ENCODE measurements around the gene ARHGAP28.

ARHGAP28 gene

DNA sequence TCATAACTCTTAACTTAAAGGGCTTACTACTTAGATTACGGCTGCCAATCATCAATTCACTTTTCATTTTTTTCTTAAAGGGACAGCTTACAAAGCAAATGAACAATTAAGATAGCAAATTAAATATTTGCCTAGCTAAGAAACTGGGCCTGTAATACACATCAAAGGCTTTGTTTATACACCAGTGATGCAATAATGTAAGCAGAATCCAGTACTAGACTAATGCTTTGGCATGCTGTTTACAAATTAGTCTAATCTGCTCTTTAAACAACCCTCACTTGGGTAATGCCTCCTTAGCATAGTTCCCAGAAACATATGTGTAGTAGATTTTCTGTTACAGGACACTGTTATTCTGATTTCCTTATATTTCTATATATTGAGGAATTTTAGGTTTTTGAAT lies 105.8 kb downstream of the ARHGAP28 start:
- H3K18ac ChIP-seq (ENCODE audit: low read length), result no peak overlapping the region
- no peak for DNase-seq
- H3K79me2 ChIP-seq (ENCODE audit: control insufficient read depth, insufficient read depth, low read length, poor library complexity), result no peaks in the 10 kb centered on the region
- no peak overlapping the region for H2BK12ac ChIP-seq (ENCODE audit: low read length)
- no peak overlapping the region for H4K91ac ChIP-seq (ENCODE audit: low read depth, low read length)
- no peak overlapping the region for H2AFZ ChIP-seq (ENCODE audit: insufficient read depth, low read length, poor library complexity)
- no peak overlapping the region for H3K23ac ChIP-seq (ENCODE audit: low read length)
- H3K36me3 ChIP-seq (ENCODE audit: control insufficient read depth in 1 of 2, insufficient read depth in 2 of 2, low read length in 2 of 2), result peaks cover 2 to 3% of the 10 kb centered on the region in 2 experiments
- H4K12ac ChIP-seq (ENCODE audit: low read depth, low read length), result no peak overlapping the region
- no peaks in the 10 kb centered on the region for H3K9me3 ChIP-seq (ENCODE audit: insufficient read depth, low read depth, low read length)
- H3K9ac ChIP-seq (ENCODE audit: low read length), result no peak overlapping the region
- no peak overlapping the region for H3K4me2 ChIP-seq (ENCODE audit: low read length)
- no peak overlapping the region for H2AK5ac ChIP-seq (ENCODE audit: low read length)
- H4K8ac ChIP-seq (ENCODE audit: low read depth, low read length), result no peak overlapping the region
- H3K4me3 ChIP-seq (ENCODE audit: low read depth, low read length), result no peak overlapping the region
- H3K79me1 ChIP-seq (ENCODE audit: low read length), result no peaks in the 10 kb centered on the region
- no peak overlapping the region for H3K14ac ChIP-seq (ENCODE audit: low read length)
- H3K27me3 ChIP-seq (ENCODE audit: insufficient read depth, low read length), result no peaks in the 10 kb centered on the region
- H3K27ac ChIP-seq (ENCODE audit: low read depth, low read length), result no peak overlapping the region
- H2BK120ac ChIP-seq (ENCODE audit: insufficient read depth, low read length, poor library complexity), result no peak overlapping the region
- H3K4me1 ChIP-seq (ENCODE audit: control insufficient read depth in 1 of 2, insufficient read depth in 2 of 2, low read length in 2 of 2), result peaks cover 0 to 1% of the 10 kb centered on the region in 2 experiments
- no peak overlapping the region for H2BK5ac ChIP-seq (ENCODE audit: low read depth, low read length, poor library complexity)
- H3K4ac ChIP-seq (ENCODE audit: low read depth, low read length), result no peak overlapping the region
- no CpG with 5 or more reads among the region's 1 CpG for WGBS (ENCODE audit: extremely low coverage, insufficient coverage, insufficient read length)

DNA sequence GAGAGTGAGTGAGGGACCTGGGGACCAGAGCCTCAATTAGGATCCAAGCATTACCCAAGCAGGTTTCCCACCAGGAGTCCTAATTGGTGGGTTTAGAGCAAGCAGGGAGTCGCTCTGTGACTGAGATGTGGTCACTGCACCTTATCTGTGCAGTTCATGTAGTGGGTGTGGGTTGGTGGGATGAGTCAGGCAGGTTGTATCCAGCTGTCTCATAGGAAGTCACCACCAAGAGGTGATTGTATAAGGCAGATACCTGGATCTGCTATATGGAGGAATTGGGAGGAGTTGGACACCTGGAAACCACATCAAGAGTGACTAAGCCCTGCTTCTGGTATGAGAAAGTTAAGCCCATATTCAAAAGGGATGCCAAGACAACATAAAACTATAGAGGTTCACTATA lies 106.8 kb downstream of the ARHGAP28 start:
- no peak overlapping the region for H4K8ac ChIP-seq (ENCODE audit: low read depth, low read length)
- no peak overlapping the region for H2AFZ ChIP-seq (ENCODE audit: insufficient read depth, low read length, poor library complexity)
- no peak overlapping the region for H3K4ac ChIP-seq (ENCODE audit: low read depth, low read length)
- H3K9ac ChIP-seq (ENCODE audit: low read length), result no peak overlapping the region
- no peak overlapping the region for H3K23ac ChIP-seq (ENCODE audit: low read length)
- no peaks in the 10 kb centered on the region for H3K79me2 ChIP-seq (ENCODE audit: control insufficient read depth, insufficient read depth, low read length, poor library complexity)
- no peak overlapping the region for H4K91ac ChIP-seq (ENCODE audit: low read depth, low read length)
- no peak overlapping the region for H3K14ac ChIP-seq (ENCODE audit: low read length)
- H2AK5ac ChIP-seq (ENCODE audit: low read length), result no peak overlapping the region
- no peak overlapping the region for H3K4me3 ChIP-seq (ENCODE audit: low read depth, low read length)
- no peaks in the 10 kb centered on the region for H3K79me1 ChIP-seq (ENCODE audit: low read length)
- no peak overlapping the region for H3K27ac ChIP-seq (ENCODE audit: low read depth, low read length)
- H4K12ac ChIP-seq (ENCODE audit: low read depth, low read length), result no peak overlapping the region
- H3K27me3 ChIP-seq (ENCODE audit: insufficient read depth, low read length), result no peaks in the 10 kb centered on the region
- no peak overlapping the region for H2BK120ac ChIP-seq (ENCODE audit: insufficient read depth, low read length, poor library complexity)
- no peak overlapping the region for H2BK5ac ChIP-seq (ENCODE audit: low read depth, low read length, poor library complexity)
- H3K18ac ChIP-seq (ENCODE audit: low read length), result no peak overlapping the region
- H3K9me3 ChIP-seq (ENCODE audit: insufficient read depth, low read depth, low read length), result no peaks in the 10 kb centered on the region
- peak; percentile 28 to 46 for DNase-seq
- H3K4me1 ChIP-seq (ENCODE audit: control insufficient read depth in 1 of 2, insufficient read depth in 2 of 2, low read length in 2 of 2), result peaks cover 0 to 1% of the 10 kb centered on the region in 2 experiments
- WGBS (ENCODE audit: extremely low coverage, insufficient coverage, insufficient read length), result no CpG with 5 or more reads among the region's 1 CpG
- peaks cover 2 to 3% of the 10 kb centered on the region in 2 experiments for H3K36me3 ChIP-seq (ENCODE audit: control insufficient read depth in 1 of 2, insufficient read depth in 2 of 2, low read length in 2 of 2)
- H3K4me2 ChIP-seq (ENCODE audit: low read length), result no peak overlapping the region
- no peak overlapping the region for H2BK12ac ChIP-seq (ENCODE audit: low read length)

DNA sequence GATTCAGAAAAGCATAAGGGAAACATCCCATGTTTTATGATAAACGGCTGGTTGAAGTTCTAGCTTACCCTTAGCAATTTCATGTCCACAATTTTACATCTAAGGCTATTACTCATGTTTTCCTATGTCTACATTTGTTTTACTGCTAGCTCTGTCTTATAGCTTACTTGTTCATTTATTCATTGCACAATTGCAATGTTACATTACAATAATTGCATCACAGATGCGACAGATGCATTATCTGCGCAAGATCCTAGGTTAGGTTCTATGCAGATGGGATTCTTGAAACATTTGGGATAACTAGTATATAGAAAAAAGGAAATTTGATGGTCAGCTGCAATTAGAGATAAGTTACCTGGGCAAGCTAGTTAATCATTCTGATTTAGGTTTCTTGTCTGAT lies 108.4 kb downstream of the ARHGAP28 start:
- Histone ChIP-seq H2BK120ac (ENCODE audit: insufficient read depth, low read length, poor library complexity) (no peak overlapping the region), H3K4me3 (ENCODE audit: low read depth, low read length) (no peak overlapping the region), H3K79me2 (ENCODE audit: control insufficient read depth, insufficient read depth, low read length, poor library complexity) (no peaks in the 10 kb centered on the region), H2BK5ac (ENCODE audit: low read depth, low read length, poor library complexity) (no peak overlapping the region), H3K36me3 (ENCODE audit: control insufficient read depth in 1 of 2, insufficient read depth in 2 of 2, low read length in 2 of 2) (peaks cover 2 to 3% of the 10 kb centered on the region in 2 experiments), H4K8ac (ENCODE audit: low read depth, low read length) (no peak overlapping the region), H3K14ac (ENCODE audit: low read length) (no peak overlapping the region), H3K4me1 (ENCODE audit: control insufficient read depth in 1 of 2, insufficient read depth in 2 of 2, low read length in 2 of 2) (peaks cover 0 to 1% of the 10 kb centered on the region in 2 experiments), H4K12ac (ENCODE audit: low read depth, low read length) (no peak overlapping the region), H3K9me3 (ENCODE audit: insufficient read depth, low read depth, low read length) (no peaks in the 10 kb centered on the region), H2AFZ (ENCODE audit: insufficient read depth, low read length, poor library complexity) (no peak overlapping the region), H3K9ac (ENCODE audit: low read length) (no peak overlapping the region), H3K23ac (ENCODE audit: low read length) (no peak overlapping the region), H4K91ac (ENCODE audit: low read depth, low read length) (no peak overlapping the region), H2AK5ac (ENCODE audit: low read length) (no peak overlapping the region), H3K4me2 (ENCODE audit: low read length) (no peak overlapping the region), H3K79me1 (ENCODE audit: low read length) (no peaks in the 10 kb centered on the region), H3K27ac (ENCODE audit: low read depth, low read length) (no peak overlapping the region), H2BK12ac (ENCODE audit: low read length) (no peak overlapping the region), H3K18ac (ENCODE audit: low read length) (no peak overlapping the region), H3K27me3 (ENCODE audit: insufficient read depth, low read length) (no peaks in the 10 kb centered on the region), H3K4ac (ENCODE audit: low read depth, low read length) (no peak overlapping the region)
- WGBS (ENCODE audit: extremely low coverage, insufficient coverage, insufficient read length), result no CpG with 5 or more reads among the region's 3 CpGs
- DNase-seq, result no peak

DNA sequence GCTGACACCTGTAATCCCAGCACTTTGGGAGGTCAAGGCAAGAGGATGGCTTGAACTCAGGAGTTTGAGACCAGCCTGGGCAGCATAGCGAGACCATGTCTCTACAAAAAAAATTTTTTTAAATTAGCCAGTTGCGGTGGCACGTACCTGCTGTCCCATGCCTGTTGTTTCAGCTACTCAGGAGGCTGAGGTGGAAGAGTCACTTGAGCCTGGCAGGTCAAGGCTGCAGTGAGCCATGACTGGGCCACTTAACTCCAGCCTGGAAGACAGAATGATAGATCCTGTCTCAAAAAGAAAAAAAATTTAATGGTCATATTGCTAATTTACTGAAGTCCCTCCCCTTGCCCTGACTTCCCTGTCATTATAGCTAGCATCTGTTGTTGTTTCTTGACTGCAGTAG lies 112.6 kb downstream of the ARHGAP28 start:
- no peak overlapping the region for H2AFZ ChIP-seq (ENCODE audit: insufficient read depth, low read length, poor library complexity)
- H3K9ac ChIP-seq (ENCODE audit: low read length), result no peak overlapping the region
- no peaks in the 10 kb centered on the region for H3K4me1 ChIP-seq (ENCODE audit: control insufficient read depth in 1 of 2, insufficient read depth in 2 of 2, low read length in 2 of 2)
- no peak overlapping the region for H2AK5ac ChIP-seq (ENCODE audit: low read length)
- no peak overlapping the region for H2BK5ac ChIP-seq (ENCODE audit: low read depth, low read length, poor library complexity)
- no peak overlapping the region for H4K8ac ChIP-seq (ENCODE audit: low read depth, low read length)
- H3K27ac ChIP-seq (ENCODE audit: low read depth, low read length), result no peak overlapping the region
- H2BK12ac ChIP-seq (ENCODE audit: low read length), result no peak overlapping the region
- no peak overlapping the region for H3K4ac ChIP-seq (ENCODE audit: low read depth, low read length)
- H3K23ac ChIP-seq (ENCODE audit: low read length), result no peak overlapping the region
- no peaks in the 10 kb centered on the region for H3K79me1 ChIP-seq (ENCODE audit: low read length)
- H3K18ac ChIP-seq (ENCODE audit: low read length), result no peak overlapping the region
- no peak overlapping the region for H3K4me3 ChIP-seq (ENCODE audit: low read depth, low read length)
- no CpG with 5 or more reads among the region's 3 CpGs for WGBS (ENCODE audit: extremely low coverage, insufficient coverage, insufficient read length)
- no peak overlapping the region for H3K14ac ChIP-seq (ENCODE audit: low read length)
- H3K36me3 ChIP-seq (ENCODE audit: control insufficient read depth in 1 of 2, insufficient read depth in 2 of 2, low read length in 2 of 2), result peaks cover 0 to 2% of the 10 kb centered on the region in 2 experiments
- no peak overlapping the region for H4K12ac ChIP-seq (ENCODE audit: low read depth, low read length)
- H4K91ac ChIP-seq (ENCODE audit: low read depth, low read length), result no peak overlapping the region
- H2BK120ac ChIP-seq (ENCODE audit: insufficient read depth, low read length, poor library complexity), result no peak overlapping the region
- no peak for DNase-seq
- H3K4me2 ChIP-seq (ENCODE audit: low read length), result no peak overlapping the region
- no peaks in the 10 kb centered on the region for H3K79me2 ChIP-seq (ENCODE audit: control insufficient read depth, insufficient read depth, low read length, poor library complexity)
- no peaks in the 10 kb centered on the region for H3K27me3 ChIP-seq (ENCODE audit: insufficient read depth, low read length)
- H3K9me3 ChIP-seq (ENCODE audit: insufficient read depth, low read depth, low read length), result peaks cover 1% of the 10 kb centered on the region

Data from trophoblast cell (in vitro differentiated cells and primary cell).